Gastrocnemius medialis (tissue), 4 donors: ENCODE data around the gene HINT3. TPM values are rescaled to one million over a fixed set of nuclear protein-coding genes. Genes with fewer than 3 reads are reported as not detected.

ENCODE experiments used
- ATAC-seq, 2 donors: fragments of 150-250 bp; one replicate each; pipeline ENCODE4 v1.9.1; 2016
- DNase-seq, 2 donors: peaks; one replicate each; pipeline ENCODE4 v3.0.0-alpha.2; 2019
- H3K27ac ChIP-seq, 4 donors: fragments of 200-600 bp; sonication (generic); 1 replicate in 1 of 4; 2 replicates in 3 of 4; pipeline ENCODE4 v1.5.1; 2016 to 2018; ENCODE audit warnings: mild to moderate bottlenecking in 2 of 4, moderate library complexity in 1 of 4
- H3K27me3 ChIP-seq, 3 donors: fragments of 200-600 bp; sonication (generic) in 2 of 3; 1 replicate in 1 of 3; 2 replicates in 2 of 3; pipeline versions ENCODE4 v1.5.1 to v1.6.0; 2016 to 2019; ENCODE audit warnings: mild to moderate bottlenecking in 1 of 3, moderate library complexity in 1 of 3
- H3K36me3 ChIP-seq, 2 donors: fragments of 200-600 bp; sonication (generic) in 1 of 2; one replicate each; pipeline ENCODE4 v1.5.1; 2017 to 2018
- H3K4me1 ChIP-seq, 2 donors: fragments of 200-600 bp; sonication (generic) in 1 of 2; one replicate each; pipeline ENCODE4 v1.5.1; 2016 to 2017; ENCODE audit warnings: mild to moderate bottlenecking in 2 of 2
- H3K4me3 ChIP-seq, 4 donors: fragments of 200-600 bp; sonication (generic) in 3 of 4; 1 replicate in 1 of 4; 2 replicates in 3 of 4; pipeline ENCODE4 v1.5.1; 2016 to 2019; ENCODE audit warnings: mild to moderate bottlenecking in 2 of 4
- H3K9me3 ChIP-seq, 3 donors: fragments of 200-600 bp; sonication (generic) in 2 of 3; 1 replicate in 1 of 3; 2 replicates in 2 of 3; pipeline ENCODE4 v1.5.1; 2016 to 2019
- POLR2A ChIP-seq, 2 donors: fragments of 450-650 bp; IDR thresholded peaks; one replicate each; pipeline ENCODE4 v1.6.1; 2017; ENCODE audit warnings: antibody characterized with exemption in 2 of 2, mild to moderate bottlenecking in 2 of 2, moderate library complexity in 2 of 2
- in situ Hi-C, 4 donors: fragments of 200-750 bp; cut with MboI; loops; one replicate each; pipeline versions ENCODE4 v1.15.0 to v1.8.0; 2017; ENCODE audit warnings: low sequenced_read_pairs in 4 of 4
- intact Hi-C: fragments of 100-400 bp; cut with DNase I; formaldehyde crosslinking; loops from one replicate; pipeline ENCODE4 v1.15.1; 2023; ENCODE audit warnings: low total_unique reads
- total RNA-seq, 4 donors: library from RNA; depleted of rRNA; stranded (reverse); fragments of >200 nt; gene quantifications; one replicate each; pipeline versions ENCODE4 v1.1.0 to v1.2.3, GENCODE V29; 2016
- TF ChIP-seq, protein P1 (sequence below), 5 experiments: fragments of 450-650 bp in 3 of 5; fragments of 200-600 bp in 2 of 5; sonication (generic) in 2 of 5; IDR thresholded peaks in 4 of 5; conservative IDR thresholded peaks in 1 of 5; 1 replicate in 4 of 5; 2 replicates in 1 of 5; pipeline ENCODE4 v1.5.1; 2016 to 2019; ENCODE audit warnings: antibody characterized with exemption in 5 of 5, mild to moderate bottlenecking in 3 of 5, moderate library complexity in 3 of 5

The HINT3 gene
- total RNA-seq, 4 donors from 2014 or later = 54.3 to 81.5 (median 67.5) TPM

DNA sequence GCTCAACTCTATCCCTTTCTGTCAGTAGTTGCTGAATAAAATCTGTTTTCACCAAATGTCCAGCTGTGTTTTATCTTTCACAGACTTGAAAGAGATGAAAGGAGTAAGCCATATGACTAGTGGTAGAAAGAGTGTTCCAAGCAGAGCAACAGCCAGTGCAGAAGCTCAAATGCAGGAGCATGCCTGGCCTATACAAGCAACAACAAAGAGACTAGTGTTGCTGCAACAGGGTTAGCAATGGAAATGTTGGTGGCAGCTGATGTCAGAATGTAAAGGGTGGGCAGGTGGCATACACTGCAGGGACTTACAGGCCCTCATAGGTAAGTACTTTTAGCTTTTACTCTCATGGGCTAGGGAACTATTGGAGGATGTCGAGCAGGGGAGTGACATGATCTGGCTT lies 5.2 kb upstream of the HINT3 start:
- ATAC-seq (no peak), DNase-seq (no peak)
- Histone ChIP-seq H3K27me3 (no peaks in the 10 kb centered on the region), H3K4me1 (peaks cover 0 to 4% of the 10 kb centered on the region in 2 donors), H3K36me3 (no peaks in the 10 kb centered on the region), H3K9me3 (no peaks in the 10 kb centered on the region), H3K27ac (no peak overlapping the region), H3K4me3 (no peak overlapping the region)
- intact Hi-C loops (no loop called here), in situ Hi-C loops (loop anchor here in 3 of 4 donors (10.0 to 25.0 kb wide), 3 partner anchors 89 to 639 kb away; partner anchors contain the start of gene HDDC2 (in 1 of the 3))
- TF ChIP-seq POLR2A (IDR thresholded peaks at IDR 0.05) = no peak
- TF ChIP-seq, protein P1, sequence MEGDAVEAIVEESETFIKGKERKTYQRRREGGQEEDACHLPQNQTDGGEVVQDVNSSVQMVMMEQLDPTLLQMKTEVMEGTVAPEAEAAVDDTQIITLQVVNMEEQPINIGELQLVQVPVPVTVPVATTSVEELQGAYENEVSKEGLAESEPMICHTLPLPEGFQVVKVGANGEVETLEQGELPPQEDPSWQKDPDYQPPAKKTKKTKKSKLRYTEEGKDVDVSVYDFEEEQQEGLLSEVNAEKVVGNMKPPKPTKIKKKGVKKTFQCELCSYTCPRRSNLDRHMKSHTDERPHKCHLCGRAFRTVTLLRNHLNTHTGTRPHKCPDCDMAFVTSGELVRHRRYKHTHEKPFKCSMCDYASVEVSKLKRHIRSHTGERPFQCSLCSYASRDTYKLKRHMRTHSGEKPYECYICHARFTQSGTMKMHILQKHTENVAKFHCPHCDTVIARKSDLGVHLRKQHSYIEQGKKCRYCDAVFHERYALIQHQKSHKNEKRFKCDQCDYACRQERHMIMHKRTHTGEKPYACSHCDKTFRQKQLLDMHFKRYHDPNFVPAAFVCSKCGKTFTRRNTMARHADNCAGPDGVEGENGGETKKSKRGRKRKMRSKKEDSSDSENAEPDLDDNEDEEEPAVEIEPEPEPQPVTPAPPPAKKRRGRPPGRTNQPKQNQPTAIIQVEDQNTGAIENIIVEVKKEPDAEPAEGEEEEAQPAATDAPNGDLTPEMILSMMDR (IDR thresholded peaks at IDR 0.05 in 4 of 5, conservative IDR thresholded peaks at IDR 0.05 in 1 of 5) = no peak

DNA sequence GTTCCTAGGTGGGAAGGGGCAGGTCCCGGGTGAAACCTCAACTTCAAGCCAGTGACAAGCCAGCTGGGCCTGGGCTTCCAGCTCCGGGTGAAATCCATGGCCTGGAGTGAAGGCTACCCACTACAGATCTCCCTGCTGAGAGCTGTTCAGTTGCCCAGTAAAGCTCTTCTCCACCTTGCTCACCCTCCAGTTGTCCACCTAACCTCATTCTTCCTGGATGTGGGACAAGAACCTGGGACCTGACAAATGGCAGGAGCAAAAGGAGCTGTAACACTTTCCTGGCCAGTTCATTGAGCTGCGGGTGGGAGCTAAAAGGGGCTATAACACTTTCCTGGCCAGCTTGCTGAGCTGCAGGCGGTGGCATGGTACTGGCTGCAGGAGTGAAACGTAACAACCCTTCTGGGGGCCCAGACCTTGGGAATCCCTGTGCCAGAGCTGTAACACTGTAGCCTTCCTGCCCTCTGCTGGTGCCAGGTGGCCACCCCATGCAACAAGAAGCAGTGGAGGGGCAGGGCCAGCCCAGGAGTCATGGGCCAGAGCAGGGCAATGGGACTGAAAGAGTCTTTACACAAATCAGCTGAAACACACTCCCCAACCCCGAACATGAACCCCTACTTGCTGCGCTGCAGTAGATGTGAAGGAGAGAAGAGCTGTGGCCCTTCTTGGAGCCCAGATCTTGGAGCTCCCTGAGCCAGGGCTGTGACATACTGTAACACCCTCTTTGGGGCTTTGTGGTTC lies 3.6 kb upstream of the HINT3 start:
- no peak for TF ChIP-seq POLR2A (IDR thresholded peaks at IDR 0.05)
- TF ChIP-seq, protein P1 (IDR thresholded peaks at IDR 0.05 in 4 of 5, conservative IDR thresholded peaks at IDR 0.05 in 1 of 5) = peak in 1 of 5 experiments; percentile 12
- Histone ChIP-seq H3K27ac (no peak overlapping the region), H3K27me3 (no peaks in the 10 kb centered on the region), H3K36me3 (no peaks in the 10 kb centered on the region), H3K4me1 (peaks cover 3 to 10% of the 10 kb centered on the region in 2 donors), H3K9me3 (no peaks in the 10 kb centered on the region), H3K4me3 (no peak overlapping the region)
- intact Hi-C loops (no loop called here), in situ Hi-C loops (loop anchor here in 3 of 4 donors (10.0 to 25.0 kb wide), 3 partner anchors 91 to 641 kb away; partner anchors contain the start of gene HDDC2 (in 1 of the 3))
- ATAC-seq (no peak), DNase-seq (no peak)

DNA sequence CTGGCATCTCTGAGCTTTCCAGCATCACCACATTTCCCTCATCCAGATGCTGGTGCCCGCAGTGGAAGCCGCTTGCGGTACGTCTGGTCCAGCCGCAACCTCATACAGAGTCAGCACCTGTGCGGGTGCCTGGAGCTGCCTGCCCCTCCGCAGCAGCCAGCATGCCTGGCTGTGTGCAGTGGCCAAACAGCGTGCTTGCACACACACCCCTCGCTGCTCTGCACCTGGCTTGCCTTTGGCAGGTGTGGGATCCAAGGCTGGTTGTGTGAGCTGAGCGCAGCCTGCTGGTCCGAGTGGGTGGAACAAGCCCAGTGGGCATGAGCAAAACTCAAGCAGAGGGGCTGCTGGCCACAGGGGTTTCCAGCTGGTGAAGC lies 3.1 kb upstream of the HINT3 start:
- in situ Hi-C loops (loop anchor here in 3 of 4 donors (10.0 to 25.0 kb wide), 3 partner anchors 91 to 641 kb away; partner anchors contain the start of gene HDDC2 (in 1 of the 3)), intact Hi-C loops (no loop called here)
- no peaks in the 10 kb centered on the region for H3K9me3 ChIP-seq
- no peak for ATAC-seq
- H3K27ac ChIP-seq = no peak overlapping the region
- TF ChIP-seq, protein P1 (IDR thresholded peaks at IDR 0.05 in 4 of 5, conservative IDR thresholded peaks at IDR 0.05 in 1 of 5) = no peak
- TF ChIP-seq POLR2A (IDR thresholded peaks at IDR 0.05) = no peak
- no peak overlapping the region for H3K4me3 ChIP-seq
- H3K27me3 ChIP-seq = no peaks in the 10 kb centered on the region
- peaks cover 8 to 16% of the 10 kb centered on the region in 2 donors for H3K4me1 ChIP-seq
- DNase-seq = no peak
- no peaks in the 10 kb centered on the region for H3K36me3 ChIP-seq

DNA sequence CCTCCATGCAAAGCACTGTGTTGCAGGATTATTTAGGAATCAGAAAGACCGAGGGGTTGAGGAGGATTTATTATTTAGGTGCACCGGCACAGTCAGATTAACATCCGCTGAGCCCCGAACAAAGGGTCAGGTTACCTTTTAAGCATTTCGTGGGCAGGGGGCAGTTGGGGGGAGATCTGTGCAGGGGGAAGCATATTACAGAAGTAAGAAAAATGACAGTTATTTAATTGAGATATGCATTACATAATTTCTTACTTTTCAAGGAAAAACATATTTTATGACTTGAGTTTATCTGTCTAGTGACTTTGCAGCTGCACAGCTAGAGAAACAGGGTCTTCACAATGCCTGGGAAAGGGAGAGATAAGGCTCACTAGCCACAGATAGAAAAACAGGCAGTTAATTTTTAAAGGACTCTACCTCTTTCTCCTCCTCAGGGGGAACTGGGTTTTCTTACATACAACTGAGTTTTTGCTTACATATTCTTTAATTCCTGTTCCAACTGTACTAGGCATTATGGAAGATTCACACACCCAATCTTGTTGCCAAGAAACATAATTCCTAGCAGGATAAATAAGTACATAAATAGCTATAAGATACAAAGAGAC lies 1.7 kb upstream of the HINT3 start:
- Histone ChIP-seq H3K4me3 (no peak overlapping the region), H3K4me1 (peaks cover 10 to 20% of the 10 kb centered on the region in 2 donors), H3K27me3 (no peaks in the 10 kb centered on the region), H3K9me3 (no peaks in the 10 kb centered on the region), H3K36me3 (no peaks in the 10 kb centered on the region), H3K27ac (no peak overlapping the region)
- ATAC-seq (no peak), DNase-seq (no peak)
- no peak for TF ChIP-seq POLR2A (IDR thresholded peaks at IDR 0.05)
- TF ChIP-seq, protein P1 (IDR thresholded peaks at IDR 0.05 in 4 of 5, conservative IDR thresholded peaks at IDR 0.05 in 1 of 5) = no peak
- in situ Hi-C loops = loop anchor here in 3 of 4 donors (10.0 to 25.0 kb wide), 3 partner anchors 93 to 643 kb away; partner anchors contain the start of gene HDDC2 (in 1 of the 3)
- intact Hi-C loops = loop anchor here (5.0 kb wide), 1 partner anchor 98 kb away; no protein-coding TSS in a partner anchor
